ENCODE results near the gene GMPS. TPM values are rescaled to one million over a fixed set of nuclear protein-coding genes. Genes with fewer than 3 reads are reported as not detected.

GMPS gene
- total RNA-seq, 1 donor from 2014 or later, result 69.3 TPM

- TF ChIP-seq CTCF (IDR thresholded peaks at IDR 0.05; ENCODE audit: unreplicated experiment), result no peak
- DNase-seq (ENCODE audit: low spot score in 2 of 2, unreplicated experiment in 2 of 2), result no peak
- Mint-ChIP-seq H3K27me3 (ENCODE audit: low read depth) (no peaks in the 10 kb centered on the region), H3K27ac (no peak overlapping the region), H3K4me3 (no peak overlapping the region), H3K4me1 (no peaks in the 10 kb centered on the region), H3K36me3 (peaks cover 31% of the 10 kb centered on the region), H3K9me3 (no peaks in the 10 kb centered on the region)
Measured at GRCh38 chr3:155934230-155934629, 63.8 kb downstream of the GMPS start.

GRCh38 chr3:155938409-155938808 lies 68.0 kb downstream of the GMPS start:
- Mint-ChIP-seq H3K27me3 (ENCODE audit: low read depth) (no peaks in the 10 kb centered on the region), H3K27ac (no peak overlapping the region), H3K9me3 (peaks cover 4% of the 10 kb centered on the region), H3K4me1 (no peaks in the 10 kb centered on the region), H3K4me3 (no peak overlapping the region), H3K36me3 (peaks cover 38% of the 10 kb centered on the region)
- DNase-seq (ENCODE audit: low spot score in 2 of 2, unreplicated experiment in 2 of 2), result no peak
- no peak for TF ChIP-seq CTCF (IDR thresholded peaks at IDR 0.05; ENCODE audit: unreplicated experiment)

GRCh38 chr3:155941354-155941753 lies 70.9 kb downstream of the GMPS start:
- Mint-ChIP-seq H3K4me1 (no peaks in the 10 kb centered on the region), H3K9me3 (peaks cover 4% of the 10 kb centered on the region), H3K4me3 (no peak overlapping the region), H3K36me3 (peaks cover 27% of the 10 kb centered on the region), H3K27ac (no peak overlapping the region), H3K27me3 (ENCODE audit: low read depth) (no peaks in the 10 kb centered on the region)
- DNase-seq (ENCODE audit: low spot score in 2 of 2, unreplicated experiment in 2 of 2), result no peak
- no peak for TF ChIP-seq CTCF (IDR thresholded peaks at IDR 0.05; ENCODE audit: unreplicated experiment)

- H3K36me3 Mint-ChIP-seq, result peaks cover 19% of the 10 kb centered on the region
Measured at GRCh38 chr3:155944081-155944480, 73.6 kb downstream of the GMPS start.

GRCh38 chr3:155946178-155946577 lies 75.7 kb downstream of the GMPS start:
- Mint-ChIP-seq H3K36me3 (peaks cover 12% of the 10 kb centered on the region), H3K4me3 (no peak overlapping the region), H3K27me3 (ENCODE audit: low read depth) (no peaks in the 10 kb centered on the region), H3K4me1 (no peaks in the 10 kb centered on the region), H3K27ac (no peak overlapping the region), H3K9me3 (no peaks in the 10 kb centered on the region)
- no peak for TF ChIP-seq CTCF (IDR thresholded peaks at IDR 0.05; ENCODE audit: unreplicated experiment)
- DNase-seq (ENCODE audit: low spot score in 2 of 2, unreplicated experiment in 2 of 2), result no peak

More at GRCh38 chr3:155944081-155944480, 73.6 kb downstream of the GMPS start:
- no peak for DNase-seq (ENCODE audit: low spot score in 2 of 2, unreplicated experiment in 2 of 2)
- no peaks in the 10 kb centered on the region for H3K27me3 Mint-ChIP-seq (ENCODE audit: low read depth)
- no peak for TF ChIP-seq CTCF (IDR thresholded peaks at IDR 0.05; ENCODE audit: unreplicated experiment)
- no peaks in the 10 kb centered on the region for H3K4me1 Mint-ChIP-seq
- no peak overlapping the region for H3K27ac Mint-ChIP-seq
- H3K9me3 Mint-ChIP-seq, result peaks cover 4% of the 10 kb centered on the region
- no peak overlapping the region for H3K4me3 Mint-ChIP-seq

GRCh38 chr3:155948476-155948875 lies 78.0 kb downstream of the GMPS start:
- no peaks in the 10 kb centered on the region for H3K4me1 Mint-ChIP-seq
- no peaks in the 10 kb centered on the region for H3K27me3 Mint-ChIP-seq (ENCODE audit: low read depth)
- DNase-seq (ENCODE audit: low spot score in 2 of 2, unreplicated experiment in 2 of 2), result no peak
- TF ChIP-seq CTCF (IDR thresholded peaks at IDR 0.05; ENCODE audit: unreplicated experiment), result no peak
- peaks cover 5% of the 10 kb centered on the region for H3K36me3 Mint-ChIP-seq
- H3K4me3 Mint-ChIP-seq, result no peak overlapping the region
- H3K27ac Mint-ChIP-seq, result no peak overlapping the region
- peaks cover 5% of the 10 kb centered on the region for H3K9me3 Mint-ChIP-seq
